ENCODE results near the gene CDC16. TPM values are rescaled to one million over a fixed set of nuclear protein-coding genes. Genes with fewer than 3 reads are reported as not detected.

Gene CDC16
- total and polyA plus RNA-seq, 2 donors: 45.5 to 125 TPM

GRCh38 chr13:114275304-114275703 lies 40.6 kb downstream of the CDC16 start:
- DNase-seq (ENCODE audit: low read depth in 6 of 9, low spot score in 9 of 9): no peak
- Histone ChIP-seq H3K9me3 (ENCODE audit: control insufficient read depth in 2 of 2, insufficient read depth in 1 of 2, low read length in 1 of 2) (no peaks in the 10 kb centered on the region), H3K4me1 (ENCODE audit: control insufficient read depth in 2 of 2, insufficient read depth in 2 of 2, low read length in 2 of 2) (peaks cover 0 to 8% of the 10 kb centered on the region in 2 donors), H3K4me3 (ENCODE audit: low read length in 2 of 2) (no peak overlapping the region), H3K36me3 (ENCODE audit: control insufficient read depth in 2 of 2, insufficient read depth in 2 of 2, low read length in 1 of 2) (peaks cover 39 to 59% of the 10 kb centered on the region in 2 donors), H3K27ac (ENCODE audit: low read depth in 1 of 2, low read length in 1 of 2) (no peak overlapping the region), H3K27me3 (ENCODE audit: control insufficient read depth in 2 of 2, insufficient read depth in 1 of 2, low read length in 1 of 2) (no peaks in the 10 kb centered on the region)
- 92% methylated on average over 7 of the region's 7 CpGs for WGBS

- peaks cover 4 to 22% of the 10 kb centered on the region in 2 donors for H3K4me1 ChIP-seq (ENCODE audit: control insufficient read depth in 2 of 2, insufficient read depth in 2 of 2, low read length in 2 of 2)
- no peaks in the 10 kb centered on the region for H3K27me3 ChIP-seq (ENCODE audit: control insufficient read depth in 2 of 2, insufficient read depth in 1 of 2, low read length in 1 of 2)
- DNase-seq (ENCODE audit: low read depth in 6 of 9, low spot score in 9 of 9): peak in 1 of 9 donors; percentile 17
- no peaks in the 10 kb centered on the region for H3K9me3 ChIP-seq (ENCODE audit: control insufficient read depth in 2 of 2, insufficient read depth in 1 of 2, low read length in 1 of 2)
- WGBS: 96% methylated on average over 4 of the region's 4 CpGs
- peak overlapping the region in 1 of 2 donors; percentile 73 for H3K27ac ChIP-seq (ENCODE audit: low read depth in 1 of 2, low read length in 1 of 2)
- H3K4me3 ChIP-seq (ENCODE audit: low read length in 2 of 2): no peak overlapping the region
- peaks cover 22 to 37% of the 10 kb centered on the region in 2 donors for H3K36me3 ChIP-seq (ENCODE audit: control insufficient read depth in 2 of 2, insufficient read depth in 2 of 2, low read length in 1 of 2)
Observed at GRCh38 chr13:114279146-114279545, 44.4 kb downstream of the CDC16 start.

GRCh38 chr13:114279758-114280355 lies 45.2 kb downstream of the CDC16 start:
- H3K9me3 ChIP-seq (ENCODE audit: control insufficient read depth in 2 of 2, insufficient read depth in 1 of 2, low read length in 1 of 2): no peaks in the 10 kb centered on the region
- peaks cover 18 to 33% of the 10 kb centered on the region in 2 donors for H3K36me3 ChIP-seq (ENCODE audit: control insufficient read depth in 2 of 2, insufficient read depth in 2 of 2, low read length in 1 of 2)
- H3K4me1 ChIP-seq (ENCODE audit: control insufficient read depth in 2 of 2, insufficient read depth in 2 of 2, low read length in 2 of 2): peaks cover 4 to 22% of the 10 kb centered on the region in 2 donors
- H3K4me3 ChIP-seq (ENCODE audit: low read length in 2 of 2): no peak overlapping the region
- DNase-seq (ENCODE audit: low read depth in 6 of 9, low spot score in 9 of 9): no peak
- WGBS: 97% methylated on average over 2 of the region's 2 CpGs
- H3K27ac ChIP-seq (ENCODE audit: low read depth in 1 of 2, low read length in 1 of 2): peak overlapping the region; percentile 55 to 73
- H3K27me3 ChIP-seq (ENCODE audit: control insufficient read depth in 2 of 2, insufficient read depth in 1 of 2, low read length in 1 of 2): no peaks in the 10 kb centered on the region

- peak within 1 kb of the TSS; percentile 58 to 73 for H3K4me3 ChIP-seq (ENCODE audit: low read length in 2 of 2)
- no peaks in the 10 kb centered on the region for H3K9me3 ChIP-seq (ENCODE audit: control insufficient read depth in 2 of 2, insufficient read depth in 1 of 2, low read length in 1 of 2)
- DNase-seq (ENCODE audit: low read depth in 6 of 9, low spot score in 9 of 9): peak; percentile 76 to 96 (median 92)
- under 1% methylated on average over 77 of the region's 89 CpGs for WGBS
- peak within 1 kb of the TSS; percentile 98 to 100 for H3K27ac ChIP-seq (ENCODE audit: low read depth in 1 of 2, low read length in 1 of 2)
- H3K4me1 ChIP-seq (ENCODE audit: control insufficient read depth in 2 of 2, insufficient read depth in 2 of 2, low read length in 2 of 2): peaks cover 4 to 22% of the 10 kb centered on the region in 2 donors
- peaks cover 10 to 31% of the 10 kb centered on the region in 2 donors for H3K36me3 ChIP-seq (ENCODE audit: control insufficient read depth in 2 of 2, insufficient read depth in 2 of 2, low read length in 1 of 2)
- H3K27me3 ChIP-seq (ENCODE audit: control insufficient read depth in 2 of 2, insufficient read depth in 1 of 2, low read length in 1 of 2): no peaks in the 10 kb centered on the region
Observed at GRCh38 chr13:114281351-114282040, 46.8 kb downstream of the CDC16 start, which contains the start of gene UPF3A. Gene UPF3A, plus strand, starts transcription at chr13:114281601. Its CDS starts 39 bp downstream, at chr13:114281640.

- no peaks in the 10 kb centered on the region for H3K9me3 ChIP-seq (ENCODE audit: control insufficient read depth in 2 of 2, insufficient read depth in 1 of 2, low read length in 1 of 2)
- WGBS: under 1% methylated on average over 50 of the region's 50 CpGs
- DNase-seq (ENCODE audit: low read depth in 6 of 9, low spot score in 9 of 9): peak; percentile 41 to 89 (median 67)
- no peaks in the 10 kb centered on the region for H3K27me3 ChIP-seq (ENCODE audit: control insufficient read depth in 2 of 2, insufficient read depth in 1 of 2, low read length in 1 of 2)
- H3K36me3 ChIP-seq (ENCODE audit: control insufficient read depth in 2 of 2, insufficient read depth in 2 of 2, low read length in 1 of 2): peaks cover 15 to 35% of the 10 kb centered on the region in 2 donors
- H3K4me1 ChIP-seq (ENCODE audit: control insufficient read depth in 2 of 2, insufficient read depth in 2 of 2, low read length in 2 of 2): peaks cover 4 to 22% of the 10 kb centered on the region in 2 donors
- peak overlapping the region; percentile 68 to 100 for H3K27ac ChIP-seq (ENCODE audit: low read depth in 1 of 2, low read length in 1 of 2)
- H3K4me3 ChIP-seq (ENCODE audit: low read length in 2 of 2): peak overlapping the region; percentile 58 to 73
Observed at GRCh38 chr13:114282041-114282670, 47.5 kb downstream of the CDC16 start.

GRCh38 chr13:114283576-114283975 lies 48.9 kb downstream of the CDC16 start:
- Histone ChIP-seq H3K4me3 (ENCODE audit: low read length in 2 of 2) (no peak overlapping the region), H3K27me3 (ENCODE audit: control insufficient read depth in 2 of 2, insufficient read depth in 1 of 2, low read length in 1 of 2) (no peaks in the 10 kb centered on the region), H3K4me1 (ENCODE audit: control insufficient read depth in 2 of 2, insufficient read depth in 2 of 2, low read length in 2 of 2) (peaks cover 4 to 22% of the 10 kb centered on the region in 2 donors), H3K36me3 (ENCODE audit: control insufficient read depth in 2 of 2, insufficient read depth in 2 of 2, low read length in 1 of 2) (peaks cover 26 to 41% of the 10 kb centered on the region in 2 donors), H3K9me3 (ENCODE audit: control insufficient read depth in 2 of 2, insufficient read depth in 1 of 2, low read length in 1 of 2) (no peaks in the 10 kb centered on the region), H3K27ac (ENCODE audit: low read depth in 1 of 2, low read length in 1 of 2) (peak overlapping the region in 1 of 2 donors; percentile 35)
- DNase-seq (ENCODE audit: low read depth in 6 of 9, low spot score in 9 of 9): peak in 1 of 9 donors; percentile 24
- WGBS: 88% methylated on average over 3 of the region's 3 CpGs

GRCh38 chr13:114284680-114285079 lies 50.0 kb downstream of the CDC16 start:
- no peaks in the 10 kb centered on the region for H3K9me3 ChIP-seq (ENCODE audit: control insufficient read depth in 2 of 2, insufficient read depth in 1 of 2, low read length in 1 of 2)
- peaks cover 4 to 17% of the 10 kb centered on the region in 2 donors for H3K4me1 ChIP-seq (ENCODE audit: control insufficient read depth in 2 of 2, insufficient read depth in 2 of 2, low read length in 2 of 2)
- no peak overlapping the region for H3K4me3 ChIP-seq (ENCODE audit: low read length in 2 of 2)
- H3K27ac ChIP-seq (ENCODE audit: low read depth in 1 of 2, low read length in 1 of 2): no peak overlapping the region
- no peaks in the 10 kb centered on the region for H3K27me3 ChIP-seq (ENCODE audit: control insufficient read depth in 2 of 2, insufficient read depth in 1 of 2, low read length in 1 of 2)
- no peak for DNase-seq (ENCODE audit: low read depth in 6 of 9, low spot score in 9 of 9)
- peaks cover 36 to 44% of the 10 kb centered on the region in 2 donors for H3K36me3 ChIP-seq (ENCODE audit: control insufficient read depth in 2 of 2, insufficient read depth in 2 of 2, low read length in 1 of 2)
- WGBS: 98% methylated on average over 8 of the region's 8 CpGs

GRCh38 chr13:114285166-114285808 lies 50.6 kb downstream of the CDC16 start:
- Histone ChIP-seq H3K27me3 (ENCODE audit: control insufficient read depth in 2 of 2, insufficient read depth in 1 of 2, low read length in 1 of 2) (no peaks in the 10 kb centered on the region), H3K9me3 (ENCODE audit: control insufficient read depth in 2 of 2, insufficient read depth in 1 of 2, low read length in 1 of 2) (no peaks in the 10 kb centered on the region), H3K27ac (ENCODE audit: low read depth in 1 of 2, low read length in 1 of 2) (no peak overlapping the region), H3K4me3 (ENCODE audit: low read length in 2 of 2) (no peak overlapping the region), H3K4me1 (ENCODE audit: control insufficient read depth in 2 of 2, insufficient read depth in 2 of 2, low read length in 2 of 2) (peaks cover 4 to 14% of the 10 kb centered on the region in 2 donors), H3K36me3 (ENCODE audit: control insufficient read depth in 2 of 2, insufficient read depth in 2 of 2, low read length in 1 of 2) (peaks cover 40 to 50% of the 10 kb centered on the region in 2 donors)
- WGBS: over 99% methylated on average over 4 of the region's 4 CpGs
- DNase-seq (ENCODE audit: low read depth in 6 of 9, low spot score in 9 of 9): no peak

Measured in thymus (tissue), 11 donors.